ENCODE results near the gene EZH1.
"Not testable (repeated sequence)": the region's sequence is repeated elsewhere in the genome, so short reads cannot be mapped to it uniquely, and the experiment has no call there.

The EZH1 gene

DNA sequence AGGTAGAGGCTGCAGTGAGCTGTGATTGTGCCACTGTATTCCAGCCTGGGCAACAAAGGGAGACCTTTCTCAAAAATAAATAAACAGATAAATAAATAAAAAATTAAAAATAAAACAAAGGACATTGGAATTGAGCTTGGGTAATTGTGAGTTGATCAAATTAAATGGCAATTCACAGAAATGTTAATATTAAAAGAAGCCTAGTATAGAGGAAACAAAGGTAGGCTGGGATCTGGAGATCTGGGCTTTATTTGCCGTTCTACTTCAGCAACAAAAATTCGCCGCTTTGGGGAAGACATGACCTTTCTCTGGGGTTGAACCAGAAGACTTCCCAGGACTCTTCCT is 28.1 kb upstream of the EZH1 start:
- DNase-seq (ENCODE audit: low read depth): no peak

- DNase-seq (ENCODE audit: low read depth): not testable (repeated sequence)
These were observed 25.1 kb upstream of the EZH1 start for GRCh38 chr17:42769964-42770363.

DNA sequence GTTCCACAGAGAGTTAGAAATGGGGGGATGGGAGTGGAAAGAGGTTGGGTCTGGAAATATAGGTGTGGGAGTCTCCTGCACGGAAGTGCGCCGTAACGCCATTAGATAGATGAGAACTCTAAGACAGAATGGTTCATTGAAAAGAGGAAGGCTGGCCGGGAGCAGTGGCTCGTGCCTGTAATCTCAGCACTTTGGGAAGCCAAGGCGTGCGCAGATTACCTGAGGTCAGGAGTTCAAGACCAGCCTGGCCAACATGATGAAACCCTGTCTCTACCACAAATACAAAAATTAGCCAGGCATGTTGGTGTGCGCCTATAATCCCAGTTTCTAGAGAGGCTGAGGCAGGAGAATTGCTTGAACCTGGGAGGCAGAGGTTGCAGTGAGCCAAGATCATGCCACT is 23.2 kb upstream of the EZH1 start:
- DNase-seq (ENCODE audit: low read depth): not testable (repeated sequence)

DNA sequence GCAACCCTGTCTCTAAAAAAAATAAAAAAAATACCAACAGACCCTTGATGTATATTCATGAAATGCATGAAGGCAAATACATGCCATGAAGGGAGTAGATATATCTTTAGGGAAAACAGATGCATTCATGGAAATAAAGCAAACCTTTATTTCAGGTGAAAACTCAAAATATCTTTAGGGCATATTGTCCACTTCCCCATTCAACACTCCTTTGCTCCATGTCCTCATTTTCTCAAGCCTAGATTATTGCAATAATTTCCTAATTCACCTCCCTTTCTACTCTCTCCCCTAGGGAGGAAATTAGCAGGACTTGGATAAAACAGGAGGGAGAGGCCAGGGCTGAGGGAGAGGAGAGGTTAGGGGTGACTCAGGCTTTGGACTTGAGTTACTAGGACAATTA is 22.7 kb upstream of the EZH1 start:
- DNase-seq (ENCODE audit: low read depth): no peak

- no peak for DNase-seq (ENCODE audit: low read depth)
These were observed 21.3 kb upstream of the EZH1 start for GRCh38 chr17:42766124-42766523.

DNA sequence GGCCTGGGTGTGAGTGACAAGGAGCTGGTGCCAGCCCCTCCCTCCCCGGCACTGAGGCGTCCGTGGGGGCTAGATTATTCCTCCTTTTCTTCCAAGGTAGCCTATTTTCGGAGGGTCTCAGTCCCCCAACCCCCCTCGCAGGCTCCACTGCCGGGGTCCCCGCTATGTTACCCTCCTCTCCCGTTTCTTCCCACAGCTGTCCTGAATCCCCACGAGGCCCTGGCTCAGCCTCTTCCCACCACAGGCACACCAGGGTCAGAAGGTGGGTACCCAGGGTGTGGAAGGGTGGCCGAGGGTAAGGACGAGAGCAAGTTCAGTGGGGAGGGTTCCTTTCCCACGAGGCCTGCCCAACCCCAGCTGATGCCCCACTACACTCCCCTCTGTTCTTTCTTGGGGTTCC is 16.8 kb upstream of the EZH1 start:
- no peak for DNase-seq (ENCODE audit: low read depth)

DNA sequence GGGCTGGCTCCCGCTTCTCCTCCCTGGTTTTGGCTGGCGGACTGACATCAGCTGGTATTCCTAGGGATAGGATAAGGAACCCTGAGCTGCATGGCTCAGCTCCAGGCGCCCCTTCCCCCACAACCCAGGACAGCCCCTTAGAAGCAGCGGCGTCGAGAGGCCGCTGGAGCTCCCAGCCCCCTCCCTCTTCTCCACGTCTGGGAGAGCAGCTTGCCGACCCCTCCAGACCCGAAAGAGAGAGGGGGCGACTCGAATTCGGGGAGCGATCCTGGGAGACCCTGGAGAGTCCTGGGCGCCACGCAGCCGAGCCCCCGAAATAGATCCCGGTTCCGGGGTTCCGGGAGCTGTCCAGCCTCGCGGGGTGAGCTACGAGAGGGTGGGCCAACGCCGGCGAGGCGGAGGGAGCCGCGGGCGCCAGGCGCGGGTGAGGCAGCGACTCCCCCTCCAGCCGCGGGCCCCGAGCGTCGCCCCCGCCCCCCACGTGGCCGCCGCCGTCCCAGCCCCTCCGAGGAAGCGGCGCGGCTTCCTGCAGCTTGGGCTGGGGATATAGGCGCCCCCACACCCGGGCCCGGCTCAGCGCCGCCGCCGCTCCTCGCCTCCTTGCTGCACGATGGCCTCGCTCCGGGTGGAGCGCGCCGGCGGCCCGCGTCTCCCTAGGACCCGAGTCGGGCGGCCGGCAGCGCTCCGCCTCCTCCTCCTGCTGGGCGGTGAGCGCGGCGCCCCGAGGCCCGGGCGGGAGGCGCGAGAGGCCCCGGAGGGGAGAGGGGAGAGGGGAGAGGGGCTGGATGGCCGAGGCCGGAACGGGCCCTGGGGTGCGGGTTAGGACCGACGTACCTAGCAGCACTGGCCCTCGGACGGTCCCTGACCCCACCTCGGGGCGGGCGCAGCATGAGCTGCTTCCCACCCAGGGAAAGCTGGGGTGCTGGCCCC is 16.1 kb upstream of the EZH1 start, which contains the start of gene RAMP2:
Gene RAMP2 (plus strand): TSS at position 576 of the 930 bp plus-strand sequence. CDS start 35 bp downstream, at position 611.
- no peak for DNase-seq (ENCODE audit: low read depth)

GRCh38 chr17:42759982-42760651 is 15.3 kb upstream of the EZH1 start:
- DNase-seq (ENCODE audit: low read depth): no peak

DNA sequence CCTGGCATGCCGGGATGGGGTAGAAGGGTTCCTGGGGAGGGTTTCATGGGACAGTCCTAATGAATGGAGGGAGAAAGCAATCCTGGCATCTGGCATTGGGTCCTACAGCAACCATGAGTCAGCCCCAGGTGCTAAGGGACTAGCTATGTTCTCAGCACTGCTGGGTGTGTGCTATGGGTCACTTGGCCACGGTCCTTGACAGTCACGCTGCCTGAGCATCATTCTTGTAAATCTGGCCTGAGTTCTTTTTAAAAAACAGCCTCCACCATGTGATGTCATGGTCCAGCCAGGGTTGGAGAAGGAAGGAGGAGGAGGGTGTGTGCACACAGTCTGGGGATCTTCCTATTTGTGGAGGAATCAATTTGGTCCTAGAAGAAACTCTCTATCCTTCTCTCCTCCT is 9.9 kb upstream of the EZH1 start:
- DNase-seq (ENCODE audit: low read depth): no peak

DNA sequence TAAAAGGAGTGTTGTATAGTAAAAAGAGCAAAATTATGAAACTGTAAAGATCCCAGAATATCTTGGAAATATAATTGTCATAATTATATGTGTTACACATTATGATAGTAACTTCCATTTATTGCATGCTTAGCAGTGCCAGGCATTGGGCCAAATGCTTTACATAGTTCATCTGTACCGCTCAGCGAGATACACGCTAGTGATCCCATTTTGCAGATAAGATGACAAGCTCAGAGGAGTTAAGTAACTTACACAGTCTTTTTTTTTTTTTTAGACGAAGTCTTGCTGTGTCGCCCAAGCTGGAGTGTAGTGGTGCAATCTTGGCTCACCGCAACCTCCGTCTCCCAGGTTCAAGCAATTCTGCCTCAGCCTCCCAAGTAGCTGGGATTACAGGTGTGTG is 6.8 kb upstream of the EZH1 start:
- no peak for DNase-seq (ENCODE audit: low read depth)

DNA sequence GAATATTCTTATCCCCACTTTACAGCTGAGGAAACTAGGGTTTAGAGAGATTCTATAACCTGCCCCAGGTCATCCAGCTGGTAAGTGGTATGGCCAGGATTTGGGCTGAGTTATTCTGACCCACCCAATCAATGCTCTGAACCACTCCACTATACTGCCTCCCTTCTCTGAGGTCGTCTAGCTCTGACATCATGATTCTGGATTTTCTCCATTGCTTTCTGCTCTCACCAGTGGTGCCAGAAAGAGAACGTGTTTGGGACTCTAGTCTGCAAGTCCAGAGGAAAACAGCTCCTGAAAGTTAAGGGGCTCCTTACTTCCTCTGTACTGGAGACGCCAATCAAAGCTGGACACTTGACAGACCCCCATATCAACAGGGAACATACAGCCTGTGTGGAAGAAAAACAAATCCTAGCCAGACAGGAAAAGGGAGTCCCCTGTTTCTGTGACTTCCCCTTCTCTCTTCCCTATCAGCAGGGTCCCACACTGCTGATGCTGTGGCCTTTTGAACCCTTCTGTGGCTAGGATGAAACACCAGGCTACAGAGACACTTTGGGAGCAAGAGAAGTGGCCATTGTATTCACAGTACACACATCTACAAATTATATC is 6.0 kb upstream of the EZH1 start:
- no peak for DNase-seq (ENCODE audit: low read depth)

DNA sequence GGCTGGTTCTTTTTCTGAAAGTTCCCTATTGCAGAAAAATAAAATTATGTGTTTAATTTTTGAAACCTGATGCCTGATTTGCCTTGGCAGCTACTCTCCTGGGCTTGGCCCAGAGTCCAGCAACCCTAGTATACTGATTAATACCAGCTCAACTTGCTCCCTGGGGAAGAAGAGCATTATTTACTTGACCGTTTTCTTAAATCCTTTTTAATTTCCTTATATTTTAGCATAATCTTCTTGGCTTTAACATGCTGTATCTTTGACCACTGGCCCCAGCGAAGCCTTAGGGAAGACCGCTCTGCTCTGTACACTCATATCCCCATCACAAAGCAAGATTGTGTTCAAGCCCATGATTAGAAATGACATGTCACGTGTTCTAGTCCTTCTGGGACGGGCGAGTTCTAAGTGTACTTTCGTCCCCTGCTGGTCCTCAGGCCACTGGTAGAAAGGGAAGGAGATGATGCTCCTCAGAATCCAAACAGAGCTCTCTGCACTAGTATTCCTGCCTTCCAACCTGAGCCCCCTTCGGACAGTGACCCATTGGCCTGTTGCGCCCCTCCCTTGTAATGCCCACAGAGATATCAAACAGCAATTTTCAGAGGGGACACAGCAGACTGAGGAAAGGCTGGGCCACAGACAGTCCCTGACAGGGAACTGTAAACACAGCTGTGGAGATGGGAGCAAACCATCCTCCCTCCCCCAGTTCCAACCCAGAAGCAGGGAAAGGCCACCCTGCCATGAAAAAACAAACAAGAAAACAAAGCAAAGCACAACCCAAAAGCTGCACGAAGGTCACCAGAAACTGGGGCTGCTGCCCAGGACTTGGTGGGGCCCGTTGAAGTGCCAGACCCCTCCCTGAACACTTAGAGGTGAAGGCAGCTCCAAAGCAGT is 4.3 kb upstream of the EZH1 start:
- DNase-seq (ENCODE audit: low read depth): no peak

DNA sequence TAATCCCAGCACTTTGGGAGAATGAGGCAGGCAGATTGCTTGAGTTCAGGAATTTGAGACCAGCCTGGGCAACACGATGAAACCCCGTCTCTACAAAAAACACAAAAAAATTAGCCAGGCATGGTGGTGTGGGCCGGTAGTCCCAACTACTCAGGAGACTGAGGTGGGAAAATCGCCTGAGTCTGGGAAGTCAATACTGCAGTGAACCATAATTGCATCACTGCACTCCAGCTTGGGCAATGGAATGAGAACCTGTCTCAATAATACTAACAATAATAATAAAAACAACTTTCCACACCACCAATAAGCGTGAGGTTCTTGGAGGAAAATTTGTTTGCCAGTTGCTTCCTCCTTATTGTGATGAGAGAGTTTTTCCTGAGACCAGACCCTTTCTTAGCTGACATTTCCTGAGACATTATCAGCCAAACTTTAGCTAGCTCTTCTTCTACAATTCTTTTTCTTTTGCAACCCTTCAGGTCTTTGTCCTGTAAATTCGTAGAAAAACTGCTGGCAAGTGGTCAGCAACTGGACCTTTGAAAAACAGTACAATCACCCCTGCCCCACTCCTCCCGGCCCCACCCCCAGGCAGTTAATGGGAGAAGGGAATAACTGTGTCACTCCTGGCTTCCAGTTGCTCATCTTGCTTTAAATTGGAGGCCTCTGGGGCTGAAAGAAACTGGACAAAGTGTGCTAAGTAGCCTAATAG is 3.5 kb upstream of the EZH1 start:
- DNase-seq (ENCODE audit: low read depth): no peak

DNA sequence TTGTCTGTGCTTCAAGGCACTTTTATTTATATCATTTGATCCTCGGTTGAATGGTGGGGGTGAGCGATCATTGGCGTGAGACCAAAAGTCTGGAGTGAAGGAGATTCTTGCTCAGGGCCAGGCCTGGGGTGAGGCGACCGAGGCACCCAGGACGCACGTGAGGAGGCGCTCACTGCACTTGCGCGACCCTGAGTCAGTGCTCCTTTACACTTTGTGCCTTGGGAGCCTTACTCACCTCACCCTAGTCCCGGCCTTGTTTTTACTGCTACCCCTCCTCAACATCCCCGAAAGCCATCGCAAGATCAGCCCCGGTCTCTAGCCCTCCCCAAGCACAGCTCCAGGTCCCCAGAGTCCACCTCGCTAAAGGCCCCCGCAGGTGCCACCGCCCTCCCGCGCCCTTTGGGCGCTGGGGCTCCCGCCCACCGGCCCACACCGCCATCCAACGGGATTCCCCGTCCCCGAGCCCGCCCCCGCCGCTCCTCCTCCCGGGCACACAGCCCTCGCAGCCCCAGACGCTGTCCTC is 496 bp downstream of the EZH1 start:
- DNase-seq (ENCODE audit: low read depth): no peak

DNA sequence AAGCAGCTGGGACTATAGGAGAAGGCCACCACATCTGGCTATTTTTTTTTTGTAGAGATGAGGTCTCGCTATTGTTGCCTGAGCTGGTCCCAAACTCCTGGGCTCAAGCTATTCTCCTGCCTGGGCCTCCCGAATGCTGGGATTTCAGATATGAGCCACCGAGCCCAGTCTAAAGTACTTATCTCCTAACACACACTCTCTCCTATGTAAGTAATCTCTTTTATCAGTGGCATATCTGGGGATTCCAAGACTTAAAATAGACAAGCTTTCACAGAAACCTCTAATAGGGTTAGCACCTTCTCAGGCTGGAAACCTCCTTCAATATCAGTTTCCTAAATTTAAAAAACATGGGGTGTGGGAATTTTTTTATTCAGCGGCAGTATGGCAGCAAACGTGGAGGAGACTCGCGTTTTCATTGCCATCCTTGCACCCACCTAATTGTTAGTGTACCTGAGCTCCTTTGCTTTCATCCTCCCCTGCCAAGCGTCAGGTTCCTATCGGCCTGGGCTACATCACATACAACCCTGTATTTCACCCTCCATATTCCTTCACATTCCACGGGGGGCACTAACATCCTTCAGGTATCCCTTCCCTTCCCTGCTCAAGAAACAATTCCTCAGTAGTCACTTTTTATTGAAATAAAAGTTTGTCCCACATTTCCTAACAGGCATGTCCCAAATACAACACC is 1.1 kb downstream of the EZH1 start:
- no peak for DNase-seq (ENCODE audit: low read depth)

- DNase-seq (ENCODE audit: low read depth): not testable (repeated sequence)
These were observed 1.9 kb downstream of the EZH1 start for GRCh38 chr17:42742916-42743315.

- DNase-seq (ENCODE audit: low read depth): no peak
These were observed 4.1 kb downstream of the EZH1 start for GRCh38 chr17:42740699-42741098.

GRCh38 chr17:42725143-42725542 is 19.7 kb downstream of the EZH1 start:
- no peak for DNase-seq (ENCODE audit: low read depth)

GRCh38 chr17:42723636-42724035 is 21.2 kb downstream of the EZH1 start:
- no peak for DNase-seq (ENCODE audit: low read depth)

DNA sequence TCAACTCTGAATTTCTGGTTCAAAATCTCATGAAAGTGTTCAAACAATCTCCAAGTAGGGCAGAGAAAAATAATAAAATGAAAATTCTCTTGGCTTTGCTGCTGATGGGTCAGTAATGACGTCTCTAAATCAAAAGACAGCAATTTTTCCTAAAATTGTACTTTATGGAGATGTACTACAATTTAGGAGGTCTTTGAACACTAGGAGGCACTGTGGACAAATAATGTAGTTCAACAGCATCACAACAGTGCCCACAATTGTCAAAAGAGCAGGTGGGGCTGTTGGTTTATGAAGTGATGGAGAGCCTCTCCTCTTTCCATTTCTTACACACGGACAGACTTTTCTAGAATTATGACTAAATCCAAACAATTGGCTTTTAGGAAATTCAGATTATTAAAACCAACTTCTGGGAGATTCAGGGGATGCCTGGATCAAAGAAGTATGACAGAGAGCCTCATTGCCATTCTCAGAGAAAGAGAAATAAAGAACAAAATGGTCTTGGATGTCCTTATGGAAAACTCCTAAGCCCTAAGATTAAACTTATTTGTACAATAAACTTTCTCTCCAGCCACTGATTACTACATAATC is 23.8 kb downstream of the EZH1 start:
- no peak for DNase-seq (ENCODE audit: low read depth)

All from non-pigmented ciliary epithelial cell (primary cell).